IMR-90 (cell line): Measurements from ENCODE around the gene UVSSA. TPM values are rescaled to one million over a fixed set of nuclear protein-coding genes. Genes with fewer than 3 reads are reported as not detected.

Source experiments
- ATAC-seq: fragments of 200-7000 bp; cut with Tn5 transposase; 2 replicates; pipeline ENCODE4 v1.9.1; 2020; ENCODE audit warnings: low read depth, mild to moderate bottlenecking, moderate library complexity
- BruUV-seq: library from RNA; stranded (reverse); fragments of 400-500 nt; replicated peaks from 2 replicates; lab custom pipeline; 2021; lab: Mats Ljungman, UMichigan
- CTCF ChIA-PET: fragments of 300-600 bp; formaldehyde crosslinking; extraction: SDS; loops from one replicate; lab custom pipeline; 2021; ENCODE audit warnings: antibody characterized with exemption; lab: Yijun Ruan, JAX
- POLR2A ChIA-PET: fragments of 300-600 bp; sonication (Branson Sonifier 250); formaldehyde crosslinking; loops from one replicate; lab custom pipeline; 2022; ENCODE audit warnings: antibody characterized with exemption; ENCODE audit not compliant: unreplicated experiment; lab: Charles Lee
- DNase-seq: peaks from one replicate; pipeline ENCODE4 v3.0.0; 2013
- H2AFZ ChIP-seq: replicated peaks from 2 replicates; pipeline ENCODE3; 2013; ENCODE audit warnings: low read length, mild to moderate bottlenecking; ENCODE audit not compliant: poor library complexity
- H2AK5ac ChIP-seq: 2 replicates; pipeline ENCODE4 v1.6.1; 2013; ENCODE audit warnings: low read depth, low read length, inconsistent platforms
- H2AK9ac ChIP-seq: replicated peaks from 2 replicates; pipeline ENCODE3; 2013; ENCODE audit warnings: mild to moderate bottlenecking, low read depth, low read length, moderate library complexity; ENCODE audit not compliant: poor library complexity
- H2BK120ac ChIP-seq: 2 replicates; pipeline ENCODE4 v1.6.1; 2013; ENCODE audit warnings: low read depth, low read length, inconsistent platforms
- H2BK15ac ChIP-seq: 3 replicates; pipeline ENCODE4 v1.6.1; 2013; ENCODE audit warnings: low read depth, low read length, inconsistent platforms
- H2BK20ac ChIP-seq: 2 replicates; pipeline ENCODE4 v1.6.1; 2013; ENCODE audit warnings: low read depth, mild to moderate bottlenecking, inconsistent platforms, low read length, moderate library complexity
- H2BK5ac ChIP-seq: 2 replicates; pipeline ENCODE4 v1.6.1; 2013; ENCODE audit warnings: mild to moderate bottlenecking, low read depth, low read length, inconsistent platforms; ENCODE audit not compliant: poor library complexity, severe bottlenecking
- H3K14ac ChIP-seq: replicated peaks from 2 replicates; pipeline ENCODE4 v1.6.1; 2013; ENCODE audit warnings: low read depth, low read length, inconsistent platforms
- H3K18ac ChIP-seq: 2 replicates; pipeline ENCODE4 v1.6.1; 2013; ENCODE audit warnings: low read depth, low read length, control low read depth
- H3K23ac ChIP-seq: 2 replicates; pipeline ENCODE4 v1.6.1; 2013; ENCODE audit warnings: low read depth, low read length, inconsistent platforms
- H3K27ac ChIP-seq: 2 replicates; pipeline ENCODE4 v1.5.1; 2013; ENCODE audit warnings: mild to moderate bottlenecking, control low read depth, low read length; ENCODE audit not compliant: insufficient read depth
- H3K27me3 ChIP-seq: 2 replicates; pipeline ENCODE4 v1.6.1; 2013; ENCODE audit warnings: low read length; ENCODE audit not compliant: control insufficient read depth, insufficient read depth
- H3K36me3 ChIP-seq: 2 replicates; pipeline ENCODE4 v1.6.1; 2013; ENCODE audit warnings: low read length, mixed read lengths; ENCODE audit not compliant: control insufficient read depth, insufficient read depth
- H3K4ac ChIP-seq: 2 replicates; pipeline ENCODE4 v1.6.1; 2013; ENCODE audit warnings: low read depth, low read length, inconsistent platforms
- H3K4me1 ChIP-seq: 2 replicates; pipeline ENCODE4 v1.6.1; 2013; ENCODE audit warnings: low read length, mixed read lengths; ENCODE audit not compliant: control insufficient read depth, insufficient read depth
- H3K4me2 ChIP-seq: 2 replicates; pipeline ENCODE4 v1.6.1; 2013; ENCODE audit warnings: low read depth, mild to moderate bottlenecking, control low read depth, low read length, moderate library complexity
- H3K4me3 ChIP-seq: 2 replicates; pipeline ENCODE4 v1.5.1; 2013; ENCODE audit warnings: low read depth, mild to moderate bottlenecking, control low read depth, low read length, moderate library complexity; ENCODE audit not compliant: insufficient read depth
- H3K56ac ChIP-seq: 2 replicates; pipeline ENCODE4 v1.6.1; 2013; ENCODE audit warnings: low read length, inconsistent platforms; ENCODE audit not compliant: insufficient read depth; ENCODE audit errors: extremely low read depth
- H3K79me1 ChIP-seq, 2 experiments: 2 replicates each; pipeline ENCODE4 v1.6.1; 2013; ENCODE audit warnings: low read length in 2 of 2, inconsistent platforms in 1 of 2, low read depth in 1 of 2
- H3K9ac ChIP-seq: 2 replicates; pipeline ENCODE4 v1.6.1; 2013; ENCODE audit warnings: low read depth, low read length, control low read depth
- H3K9me1 ChIP-seq: 2 replicates; pipeline ENCODE4 v1.6.1; 2013; ENCODE audit warnings: low read length, inconsistent platforms; ENCODE audit not compliant: insufficient read depth
- H3K9me3 ChIP-seq: 2 replicates; pipeline ENCODE4 v1.6.1; 2013; ENCODE audit warnings: low read length; ENCODE audit not compliant: control insufficient read depth, insufficient read depth
- H4K20me1 ChIP-seq: 2 replicates; pipeline ENCODE4 v1.6.1; 2013; ENCODE audit warnings: low read length, inconsistent platforms; ENCODE audit not compliant: insufficient read depth
- H4K5ac ChIP-seq: 2 replicates; pipeline ENCODE4 v1.6.1; 2013; ENCODE audit warnings: mild to moderate bottlenecking, low read depth, low read length, control low read depth
- H4K8ac ChIP-seq, 2 experiments: 2 replicates each; pipeline ENCODE4 v1.6.1; 2013; ENCODE audit warnings: low read depth in 2 of 2, low read length in 2 of 2, control low read depth in 1 of 2, inconsistent platforms in 1 of 2
- H4K91ac ChIP-seq: 2 replicates; pipeline ENCODE4 v1.6.1; 2013; ENCODE audit warnings: low read depth, low read length, inconsistent platforms; ENCODE audit not compliant: insufficient read depth
- FOS ChIP-seq: fragments of 150-350 bp; IDR thresholded peaks from 2 replicates; pipeline ENCODE4 v1.6.1; 2016; ENCODE audit warnings: low read depth, low read length
- NFE2L2 ChIP-seq: fragments of 150-350 bp; IDR thresholded peaks from 2 replicates; pipeline ENCODE4 v1.6.1; 2016; ENCODE audit warnings: low read depth, mild to moderate bottlenecking, low read length
- SMC3 ChIP-seq: fragments of 150-350 bp; IDR thresholded peaks from 2 replicates; pipeline ENCODE4 v1.6.1; 2016; ENCODE audit warnings: low read depth, mild to moderate bottlenecking, antibody characterized with exemption, low read length, moderate library complexity
- WGBS, 2 experiments: methylation state at CpG; one replicate each; pipeline versions ENCODE4 v1.1.5 to v1.1.7; 2013; ENCODE audit warnings: missing lambda C conversion rate in 2 of 2; ENCODE audit not compliant: insufficient read length in 1 of 2; ENCODE audit errors: extremely low coverage in 2 of 2; 5-methylcytosine and 5-hydroxymethylcytosine counted together
- dilution Hi-C: fragments of 300-500 bp; cut with HindIII; formaldehyde crosslinking; loops from one replicate; pipeline ENCODE4 v1.14.3; 2018; ENCODE audit warnings: low sequenced_read_pairs; ENCODE audit not compliant: unreplicated experiment
- in situ Hi-C: fragments of 300-500 bp; cut with MboI; formaldehyde crosslinking; loops from 3 replicates; pipeline ENCODE4 v1.14.3; 2019; ENCODE audit warnings: low sequenced_read_pairs, inconsistent platforms, mixed read lengths
- intact Hi-C: fragments of 100-400 bp; cut with micrococcal nuclease; formaldehyde crosslinking; loops from 2 replicates; pipeline ENCODE4 v1.10.0; 2022
- polyA plus RNA-seq, 3 experiments: library from polyadenylated mRNA; depleted of rRNA; stranded (reverse); fragments of >200 nt; gene quantifications; 2 replicates each; pipeline ENCODE4 v1.2.3, GENCODE V29; 2012; ENCODE audit warnings: low replicate concordance in 1 of 3
- total RNA-seq: library from RNA; depleted of rRNA; stranded (reverse); fragments of >200 nt; gene quantifications from 2 replicates; pipeline ENCODE4 v1.2.3, GENCODE V29; 2012

The UVSSA gene
- total and polyA plus RNA-seq, 2 of the 4 experiments (the other 2 are of a cell fraction): 1.4 to 8.4 TPM

- Histone ChIP-seq H2BK15ac (no peak overlapping the region), H2AK5ac (no peak overlapping the region), H3K14ac (no peak overlapping the region), H2AFZ (no peak overlapping the region), H4K91ac (no peak overlapping the region), H3K9ac (no peak overlapping the region), H3K27me3 (no peaks in the 10 kb centered on the region), H3K4me1 (peaks cover 4% of the 10 kb centered on the region; the same call in 1 of the 2 replicates), H3K23ac (0 out of 2 replicates have a peak overlapping the region, but pooled peaks have one; percentile 2), H3K4me2 (no peak overlapping the region), H4K8ac (no peak overlapping the region), H3K9me3 (peaks cover 18% of the 10 kb centered on the region; the same call in 1 of the 2 replicates), H2BK120ac (no peak overlapping the region), H3K27ac (no peak overlapping the region; the same call in 1 of the 2 replicates), H2AK9ac (peak overlapping the region; percentile 15), H2BK20ac (no peak overlapping the region), H3K4ac (0 out of 2 replicates have a peak overlapping the region, but pooled peaks have one; percentile 1), H3K79me1 (peaks cover 14 to 41% of the 10 kb centered on the region in 2 experiments; a peak in 3 of 4 replicates), H4K20me1 (peaks cover 12% of the 10 kb centered on the region), H3K18ac (no peak overlapping the region), H3K56ac (no peak overlapping the region), H2BK5ac (peak overlapping the region; percentile 63), H3K36me3 (peaks cover 74% of the 10 kb centered on the region), H3K9me1 (no peaks in the 10 kb centered on the region), H4K5ac (no peak overlapping the region), H3K4me3 (no peak overlapping the region)
- DNase-seq (peak; percentile 51), ATAC-seq (peak; percentile 40)
- in situ Hi-C loops (no loop called here), intact Hi-C loops (no loop called here), dilution Hi-C loops (no loop called here)
- TF ChIP-seq SMC3: no peak
- no peak for TF ChIP-seq NFE2L2
- 0 out of 2 replicates have a peak, but pooled peaks have one; percentile 2 for TF ChIP-seq FOS
- WGBS, 2 experiments: 51% methylated on average over 11 of the region's 11 CpGs; no CpG with 5 or more reads in 1 of the 2 experiments
- POLR2A ChIA-PET: no interaction called here
- no TSS peak for BruUV-seq
- CTCF ChIA-PET: no interaction called here
These were observed 9.6 kb upstream of the UVSSA start for GRCh38 chr4:1337376-1337831.
